ENCODE data around the gene ARID5A. TPM values are rescaled to one million over a fixed set of nuclear protein-coding genes. Genes with fewer than 3 reads are reported as not detected.
A peak's percentile ranks its signal among the peaks of the same experiment; 100 is the strongest.

The ARID5A gene
- polyA plus RNA-seq, 4 donors, result 2.9 to 15.2 (median 7.8) TPM

- Histone ChIP-seq H3K27me3 (ENCODE audit: control insufficient read depth in 3 of 3, insufficient read depth in 3 of 3, low read length in 3 of 3) (no peaks in the 10 kb centered on the region), H3K4me3 (ENCODE audit: low read depth in 1 of 3, low read length in 3 of 3) (no peak overlapping the region), H3K36me3 (ENCODE audit: control insufficient read depth in 3 of 3, insufficient read depth in 2 of 3, low read depth in 1 of 3, low read length in 3 of 3) (peaks cover 0 to 42% (median 3%) of the 10 kb centered on the region in 3 donors), H3K27ac (ENCODE audit: low read depth in 1 of 3, low read length in 2 of 3) (no peak overlapping the region), H3K9me3 (ENCODE audit: control insufficient read depth in 2 of 2, insufficient read depth in 1 of 2, low read depth in 1 of 2, low read length in 1 of 2) (no peaks in the 10 kb centered on the region), H3K4me1 (ENCODE audit: control insufficient read depth in 3 of 3, insufficient read depth in 2 of 3, low read depth in 1 of 3, low read length in 2 of 3) (peaks cover 0 to 20% (median 0%) of the 10 kb centered on the region in 3 donors)
- FAIRE-seq, result no peak
- DNase-seq, result peak in 1 of 2 donors; percentile 34
- WGBS, 3 donors, result 73 to 80% (median 79%) methylated on average over 7 of the region's 7 CpGs
Observed at GRCh38 chr2:96547203-96547641, 10.7 kb downstream of the ARID5A start.

DNA sequence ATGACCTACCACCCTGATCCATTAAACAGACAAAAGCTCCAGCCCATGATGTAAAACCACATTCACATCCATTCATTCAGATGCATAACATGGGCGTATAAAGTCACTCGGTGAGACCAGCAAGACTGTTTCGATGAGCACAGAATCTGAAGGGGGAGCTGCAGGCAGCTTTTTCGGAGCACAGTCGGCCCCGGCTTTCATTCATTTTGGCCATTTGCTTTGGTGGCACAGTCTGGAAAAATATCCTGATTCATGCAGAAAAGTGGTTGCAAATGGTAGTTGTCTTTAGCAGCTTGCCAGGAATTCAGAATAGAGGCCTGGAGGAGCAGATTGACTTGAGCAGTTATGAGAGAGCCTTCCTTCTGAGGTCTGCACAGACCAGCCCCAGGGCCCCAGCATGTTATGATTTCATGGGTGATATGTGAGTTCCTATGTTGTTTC lies 11.2 kb downstream of the ARID5A start:
- H3K27ac ChIP-seq (ENCODE audit: low read depth in 1 of 3, low read length in 2 of 3), result no peak overlapping the region
- FAIRE-seq, result no peak
- no peaks in the 10 kb centered on the region for H3K9me3 ChIP-seq (ENCODE audit: control insufficient read depth in 2 of 2, insufficient read depth in 1 of 2, low read depth in 1 of 2, low read length in 1 of 2)
- DNase-seq, result no peak
- H3K4me1 ChIP-seq (ENCODE audit: control insufficient read depth in 3 of 3, insufficient read depth in 2 of 3, low read depth in 1 of 3, low read length in 2 of 3), result peaks cover 0 to 20% (median 0%) of the 10 kb centered on the region in 3 donors
- H3K4me3 ChIP-seq (ENCODE audit: low read depth in 1 of 3, low read length in 3 of 3), result no peak overlapping the region
- peaks cover 0 to 42% (median 3%) of the 10 kb centered on the region in 3 donors for H3K36me3 ChIP-seq (ENCODE audit: control insufficient read depth in 3 of 3, insufficient read depth in 2 of 3, low read depth in 1 of 3, low read length in 3 of 3)
- 85 to 94% (median 94%) methylated on average over 6 of the region's 6 CpGs for WGBS, 3 donors
- H3K27me3 ChIP-seq (ENCODE audit: control insufficient read depth in 3 of 3, insufficient read depth in 3 of 3, low read length in 3 of 3), result no peaks in the 10 kb centered on the region

- no peaks in the 10 kb centered on the region for H3K27me3 ChIP-seq (ENCODE audit: control insufficient read depth in 3 of 3, insufficient read depth in 3 of 3, low read length in 3 of 3)
- H3K9me3 ChIP-seq (ENCODE audit: control insufficient read depth in 2 of 2, insufficient read depth in 1 of 2, low read depth in 1 of 2, low read length in 1 of 2), result no peaks in the 10 kb centered on the region
- peaks cover 0 to 20% (median 0%) of the 10 kb centered on the region in 3 donors for H3K4me1 ChIP-seq (ENCODE audit: control insufficient read depth in 3 of 3, insufficient read depth in 2 of 3, low read depth in 1 of 3, low read length in 2 of 3)
- FAIRE-seq (no peak), DNase-seq (no peak)
- H3K36me3 ChIP-seq (ENCODE audit: control insufficient read depth in 3 of 3, insufficient read depth in 2 of 3, low read depth in 1 of 3, low read length in 3 of 3), result peaks cover 0 to 45% (median 3%) of the 10 kb centered on the region in 3 donors
- H3K4me3 ChIP-seq (ENCODE audit: low read depth in 1 of 3, low read length in 3 of 3), result no peak overlapping the region
- H3K27ac ChIP-seq (ENCODE audit: low read depth in 1 of 3, low read length in 2 of 3), result no peak overlapping the region
- 77 to 84% (median 81%) methylated on average over 22 to 24 of the region's 24 CpGs for WGBS, 3 donors
Observed at GRCh38 chr2:96548558-96549465, 12.3 kb downstream of the ARID5A start.

GRCh38 chr2:96549466-96549785 lies 12.9 kb downstream of the ARID5A start:
- H3K4me3 ChIP-seq (ENCODE audit: low read depth in 1 of 3, low read length in 3 of 3), result no peak overlapping the region
- peaks cover 0 to 45% (median 3%) of the 10 kb centered on the region in 3 donors for H3K36me3 ChIP-seq (ENCODE audit: control insufficient read depth in 3 of 3, insufficient read depth in 2 of 3, low read depth in 1 of 3, low read length in 3 of 3)
- H3K4me1 ChIP-seq (ENCODE audit: control insufficient read depth in 3 of 3, insufficient read depth in 2 of 3, low read depth in 1 of 3, low read length in 2 of 3), result peaks cover 0 to 23% (median 0%) of the 10 kb centered on the region in 3 donors
- no peak for FAIRE-seq
- H3K27ac ChIP-seq (ENCODE audit: low read depth in 1 of 3, low read length in 2 of 3), result peak overlapping the region in 1 of 3 donors; percentile 3
- no peaks in the 10 kb centered on the region for H3K9me3 ChIP-seq (ENCODE audit: control insufficient read depth in 2 of 2, insufficient read depth in 1 of 2, low read depth in 1 of 2, low read length in 1 of 2)
- 27 to 81% (median 70%) methylated on average over 3 to 4 of the region's 4 CpGs for WGBS, 3 donors
- no peaks in the 10 kb centered on the region for H3K27me3 ChIP-seq (ENCODE audit: control insufficient read depth in 3 of 3, insufficient read depth in 3 of 3, low read length in 3 of 3)
- no peak for DNase-seq

DNA sequence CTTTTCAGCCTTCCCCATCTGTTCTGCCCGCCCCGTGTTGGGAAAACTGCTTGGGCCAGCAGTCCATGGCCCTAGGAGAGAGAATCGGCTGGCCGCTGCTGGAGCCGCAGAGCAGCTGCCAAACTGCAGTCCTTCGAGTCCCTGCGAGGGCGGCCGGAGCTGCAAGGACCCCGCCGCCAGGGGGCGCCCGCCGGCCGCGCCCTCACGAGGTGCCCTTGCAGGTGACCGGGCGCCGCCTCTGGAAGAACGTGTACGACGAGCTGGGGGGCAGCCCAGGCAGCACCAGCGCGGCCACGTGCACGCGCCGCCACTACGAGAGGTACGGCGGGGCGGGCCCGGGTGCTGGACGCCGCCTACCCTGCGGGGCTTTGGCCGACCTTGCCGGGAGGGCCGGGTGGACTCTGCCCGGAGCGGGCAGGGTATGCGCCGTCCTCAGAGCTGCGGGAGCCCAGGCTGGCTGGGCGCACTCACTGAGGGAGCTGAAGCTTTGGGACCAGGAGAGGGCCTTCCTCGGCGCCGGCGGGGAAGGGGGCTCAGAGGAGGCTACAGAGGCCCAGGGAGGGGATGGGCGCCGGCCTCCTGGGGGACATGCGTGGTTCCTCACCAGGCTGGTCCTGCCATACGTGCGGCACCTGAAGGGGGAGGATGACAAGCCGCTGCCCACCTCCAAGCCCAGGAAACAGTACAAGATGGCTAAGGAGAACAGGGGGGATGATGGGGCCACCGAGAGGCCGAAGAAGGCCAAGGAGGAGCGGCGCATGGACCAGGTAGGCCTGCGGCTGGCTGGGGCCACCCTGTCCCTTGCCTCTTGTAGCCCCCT lies 13.6 kb downstream of the ARID5A start:
- DNase-seq (peak; percentile 77 to 90), FAIRE-seq (no peak)
- Histone ChIP-seq H3K4me3 (ENCODE audit: low read depth in 1 of 3, low read length in 3 of 3) (peak overlapping the region in 1 of 3 donors; percentile 15), H3K27me3 (ENCODE audit: control insufficient read depth in 3 of 3, insufficient read depth in 3 of 3, low read length in 3 of 3) (no peaks in the 10 kb centered on the region), H3K4me1 (ENCODE audit: control insufficient read depth in 3 of 3, insufficient read depth in 2 of 3, low read depth in 1 of 3, low read length in 2 of 3) (peaks cover 0 to 25% (median 0%) of the 10 kb centered on the region in 3 donors), H3K27ac (ENCODE audit: low read depth in 1 of 3, low read length in 2 of 3) (peak overlapping the region in 2 of 3 donors; percentile 17 to 49), H3K36me3 (ENCODE audit: control insufficient read depth in 3 of 3, insufficient read depth in 2 of 3, low read depth in 1 of 3, low read length in 3 of 3) (peaks cover 0 to 45% (median 3%) of the 10 kb centered on the region in 3 donors), H3K9me3 (ENCODE audit: control insufficient read depth in 2 of 2, insufficient read depth in 1 of 2, low read depth in 1 of 2, low read length in 1 of 2) (no peaks in the 10 kb centered on the region)
- WGBS, 3 donors, result 46 to 68% (median 54%) methylated on average over 55 to 61 of the region's 61 CpGs

- no peak for FAIRE-seq
- H3K4me3 ChIP-seq (ENCODE audit: low read depth in 1 of 3, low read length in 3 of 3), result no peak overlapping the region
- peaks cover 0 to 45% (median 3%) of the 10 kb centered on the region in 3 donors for H3K36me3 ChIP-seq (ENCODE audit: control insufficient read depth in 3 of 3, insufficient read depth in 2 of 3, low read depth in 1 of 3, low read length in 3 of 3)
- peaks cover 0 to 25% (median 0%) of the 10 kb centered on the region in 3 donors for H3K4me1 ChIP-seq (ENCODE audit: control insufficient read depth in 3 of 3, insufficient read depth in 2 of 3, low read depth in 1 of 3, low read length in 2 of 3)
- peak in 1 of 2 donors; percentile 36 for DNase-seq
- no peaks in the 10 kb centered on the region for H3K9me3 ChIP-seq (ENCODE audit: control insufficient read depth in 2 of 2, insufficient read depth in 1 of 2, low read depth in 1 of 2, low read length in 1 of 2)
- H3K27ac ChIP-seq (ENCODE audit: low read depth in 1 of 3, low read length in 2 of 3), result peak overlapping the region in 1 of 3 donors; percentile 49
- H3K27me3 ChIP-seq (ENCODE audit: control insufficient read depth in 3 of 3, insufficient read depth in 3 of 3, low read length in 3 of 3), result no peaks in the 10 kb centered on the region
- WGBS, 3 donors, result 92 to 93% (median 93%) methylated on average over 13 to 14 of the region's 14 CpGs
Observed at GRCh38 chr2:96550787-96551604, 14.4 kb downstream of the ARID5A start.

DNA sequence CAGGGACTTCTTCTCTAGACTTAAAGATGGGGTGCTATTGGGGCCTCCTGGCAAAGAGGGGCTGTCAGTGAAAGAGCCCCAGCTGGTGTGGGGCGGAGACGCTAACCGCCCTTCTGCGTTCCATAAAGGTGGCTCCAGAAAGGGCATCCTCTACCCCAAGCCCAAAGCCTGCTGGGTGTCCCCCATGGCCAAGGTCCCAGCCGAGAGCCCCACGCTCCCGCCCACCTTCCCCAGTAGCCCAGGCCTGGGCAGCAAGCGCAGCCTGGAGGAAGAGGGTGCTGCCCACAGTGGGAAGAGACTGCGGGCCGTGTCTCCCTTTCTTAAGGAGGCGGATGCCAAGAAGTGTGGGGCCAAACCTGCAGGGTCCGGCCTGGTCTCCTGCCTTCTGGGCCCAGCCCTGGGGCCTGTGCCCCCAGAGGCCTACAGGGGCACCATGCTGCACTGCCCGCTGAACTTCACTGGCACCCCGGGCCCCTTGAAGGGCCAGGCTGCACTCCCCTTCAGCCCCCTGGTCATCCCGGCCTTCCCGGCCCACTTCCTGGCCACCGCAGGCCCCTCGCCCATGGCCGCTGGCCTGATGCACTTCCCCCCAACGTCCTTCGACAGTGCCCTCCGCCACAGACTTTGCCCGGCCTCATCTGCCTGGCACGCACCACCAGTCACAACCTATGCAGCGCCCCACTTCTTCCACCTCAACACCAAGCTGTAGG lies 15.2 kb downstream of the ARID5A start:
- no peak for FAIRE-seq
- Histone ChIP-seq H3K9me3 (ENCODE audit: control insufficient read depth in 2 of 2, insufficient read depth in 1 of 2, low read depth in 1 of 2, low read length in 1 of 2) (peaks cover 0 to under 1% of the 10 kb centered on the region in 2 donors), H3K4me3 (ENCODE audit: low read depth in 1 of 3, low read length in 3 of 3) (no peak overlapping the region), H3K36me3 (ENCODE audit: control insufficient read depth in 3 of 3, insufficient read depth in 2 of 3, low read depth in 1 of 3, low read length in 3 of 3) (peaks cover 0 to 45% (median 3%) of the 10 kb centered on the region in 3 donors), H3K27me3 (ENCODE audit: control insufficient read depth in 3 of 3, insufficient read depth in 3 of 3, low read length in 3 of 3) (no peaks in the 10 kb centered on the region), H3K27ac (ENCODE audit: low read depth in 1 of 3, low read length in 2 of 3) (no peak overlapping the region), H3K4me1 (ENCODE audit: control insufficient read depth in 3 of 3, insufficient read depth in 2 of 3, low read depth in 1 of 3, low read length in 2 of 3) (peaks cover 0 to 31% (median 0%) of the 10 kb centered on the region in 3 donors)
- DNase-seq, result no peak
- 92 to 98% (median 95%) methylated on average over 21 to 25 of the region's 25 CpGs for WGBS, 3 donors
